ENCODE data around the gene SCART1.
"Not testable (repeated sequence)": the region's sequence is repeated elsewhere in the genome, so short reads cannot be mapped to it uniquely, and the experiment has no call there.

Gene SCART1

DNA sequence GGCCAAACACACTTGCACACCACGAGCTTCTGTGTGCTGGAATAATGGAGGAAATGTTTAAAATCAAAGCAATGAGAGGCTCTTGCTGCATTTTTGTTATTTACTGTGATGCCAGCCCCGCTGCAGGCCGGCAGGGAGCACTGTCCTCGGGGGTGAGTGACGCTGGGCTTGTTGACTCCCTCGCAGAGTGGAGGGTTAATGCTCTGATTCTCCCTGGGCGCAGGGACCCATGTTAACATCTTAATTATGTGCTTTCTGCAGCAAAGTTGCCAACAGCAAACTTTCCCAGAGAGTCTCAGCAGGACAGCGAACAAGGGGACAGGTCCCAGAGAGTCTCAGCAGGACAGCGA is 22.9 kb downstream of the SCART1 start:
- H3K4me3 ChIP-seq (ENCODE audit: low read length) = no peak overlapping the region
- DNase-seq (ENCODE audit: low read depth) = no peak
- TF ChIP-seq, protein P1, sequence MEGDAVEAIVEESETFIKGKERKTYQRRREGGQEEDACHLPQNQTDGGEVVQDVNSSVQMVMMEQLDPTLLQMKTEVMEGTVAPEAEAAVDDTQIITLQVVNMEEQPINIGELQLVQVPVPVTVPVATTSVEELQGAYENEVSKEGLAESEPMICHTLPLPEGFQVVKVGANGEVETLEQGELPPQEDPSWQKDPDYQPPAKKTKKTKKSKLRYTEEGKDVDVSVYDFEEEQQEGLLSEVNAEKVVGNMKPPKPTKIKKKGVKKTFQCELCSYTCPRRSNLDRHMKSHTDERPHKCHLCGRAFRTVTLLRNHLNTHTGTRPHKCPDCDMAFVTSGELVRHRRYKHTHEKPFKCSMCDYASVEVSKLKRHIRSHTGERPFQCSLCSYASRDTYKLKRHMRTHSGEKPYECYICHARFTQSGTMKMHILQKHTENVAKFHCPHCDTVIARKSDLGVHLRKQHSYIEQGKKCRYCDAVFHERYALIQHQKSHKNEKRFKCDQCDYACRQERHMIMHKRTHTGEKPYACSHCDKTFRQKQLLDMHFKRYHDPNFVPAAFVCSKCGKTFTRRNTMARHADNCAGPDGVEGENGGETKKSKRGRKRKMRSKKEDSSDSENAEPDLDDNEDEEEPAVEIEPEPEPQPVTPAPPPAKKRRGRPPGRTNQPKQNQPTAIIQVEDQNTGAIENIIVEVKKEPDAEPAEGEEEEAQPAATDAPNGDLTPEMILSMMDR (IDR thresholded peaks at IDR 0.05; ENCODE audit: insufficient read depth, low read depth, low read length, missing control alignments) = no peak

- H3K4me3 ChIP-seq (ENCODE audit: low read length) = no peak overlapping the region
- TF ChIP-seq, protein P1 (IDR thresholded peaks at IDR 0.05; ENCODE audit: insufficient read depth, low read depth, low read length, missing control alignments) = no peak
- DNase-seq (ENCODE audit: low read depth) = no peak
Measured at GRCh38 chr10:133481086-133481643, 27.4 kb downstream of the SCART1 start.

GRCh38 chr10:133481657-133482056 is 27.9 kb downstream of the SCART1 start:
- DNase-seq (ENCODE audit: low read depth) = no peak
- H3K4me3 ChIP-seq (ENCODE audit: low read length) = no peak overlapping the region
- TF ChIP-seq, protein P1 (IDR thresholded peaks at IDR 0.05; ENCODE audit: insufficient read depth, low read depth, low read length, missing control alignments) = no peak

- DNase-seq (ENCODE audit: low read depth) = no peak
- TF ChIP-seq, protein P1 (IDR thresholded peaks at IDR 0.05; ENCODE audit: insufficient read depth, low read depth, low read length, missing control alignments) = no peak
- H3K4me3 ChIP-seq (ENCODE audit: low read length) = no peak overlapping the region
Measured at GRCh38 chr10:133484818-133485217, 31.1 kb downstream of the SCART1 start.

GRCh38 chr10:133487085-133487484 is 33.3 kb downstream of the SCART1 start:
- no peak overlapping the region for H3K4me3 ChIP-seq (ENCODE audit: low read length)
- TF ChIP-seq, protein P1 (IDR thresholded peaks at IDR 0.05; ENCODE audit: insufficient read depth, low read depth, low read length, missing control alignments) = no peak
- no peak for DNase-seq (ENCODE audit: low read depth)

- no peak overlapping the region for H3K4me3 ChIP-seq (ENCODE audit: low read length)
- TF ChIP-seq, protein P1 (IDR thresholded peaks at IDR 0.05; ENCODE audit: insufficient read depth, low read depth, low read length, missing control alignments) = no peak
- no peak for DNase-seq (ENCODE audit: low read depth)
Measured at GRCh38 chr10:133488354-133488753, 34.6 kb downstream of the SCART1 start.

DNA sequence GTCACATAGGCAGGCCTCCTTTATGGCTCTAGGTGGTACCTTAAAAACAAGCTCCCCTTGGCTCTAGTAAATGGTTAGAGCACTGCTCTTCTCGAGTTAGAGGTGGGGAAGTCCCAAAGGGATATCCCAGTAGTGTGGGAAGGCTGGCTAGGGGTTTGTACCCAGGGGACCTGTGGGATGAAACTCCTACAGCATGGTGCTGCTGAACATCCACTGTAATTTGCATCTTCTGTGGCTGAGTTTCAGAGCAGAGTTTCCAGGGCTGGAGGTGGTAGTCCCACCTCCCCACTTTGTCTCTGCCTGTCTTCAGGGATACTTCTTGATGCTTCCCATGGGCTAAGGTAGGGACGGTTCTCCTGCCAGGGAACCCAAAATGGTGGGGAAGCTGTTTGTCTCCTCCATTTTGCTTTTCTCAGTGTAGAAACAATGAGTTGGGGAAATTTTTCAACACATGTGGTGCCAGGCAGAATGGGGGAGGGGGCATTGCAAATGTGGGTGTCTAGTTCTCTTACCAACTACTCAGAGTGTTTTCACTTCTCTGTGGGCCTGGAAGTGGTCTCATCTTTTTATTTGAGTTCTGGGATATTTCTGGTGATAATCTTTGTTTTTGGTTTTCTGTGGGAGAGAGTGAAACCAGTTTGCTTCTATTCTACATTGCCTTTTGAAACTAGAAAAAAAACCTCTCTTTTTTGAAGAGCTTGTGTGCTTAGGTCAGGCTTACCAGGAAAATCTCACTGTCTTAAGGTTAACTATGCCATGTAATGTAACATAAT is 36.3 kb downstream of the SCART1 start:
- no peak overlapping the region for H3K4me3 ChIP-seq (ENCODE audit: low read length)
- TF ChIP-seq, protein P1 (IDR thresholded peaks at IDR 0.05; ENCODE audit: insufficient read depth, low read depth, low read length, missing control alignments) = no peak
- DNase-seq (ENCODE audit: low read depth) = no peak

GRCh38 chr10:133493562-133493961 is 39.8 kb downstream of the SCART1 start:
- not testable (repeated sequence) for DNase-seq (ENCODE audit: low read depth); H3K4me3 ChIP-seq (ENCODE audit: low read length)

Measured in epithelial cell of esophagus (primary cell).